GM12878 (cell line): ENCODE measurements around the gene PPP1R3E. TPM values are rescaled to one million over a fixed set of nuclear protein-coding genes. Genes with fewer than 3 reads are reported as not detected.

Experiments
- ATAC-seq: fragments of 200-7000 bp; cut with Tn5 transposase; 3 replicates; pipeline ENCODE4 v1.9.1; 2020; ENCODE audit warnings: mild to moderate bottlenecking, moderate library complexity
- BruUV-seq: library from RNA; stranded (reverse); fragments of 400-500 nt; replicated peaks from 2 replicates; lab custom pipeline; 2021; lab: Mats Ljungman, UMichigan
- CTCF ChIA-PET: fragments of 300-600 bp; sonication (Branson Sonifier 250); formaldehyde crosslinking; extraction: SDS; loops from one replicate; lab custom pipeline; 2021; ENCODE audit warnings: inconsistent platforms; lab: Yijun Ruan, JAX
- POLR2A ChIA-PET: fragments of 350-600 bp; formaldehyde crosslinking; extraction: SDS; loops from one replicate; lab custom pipeline; 2021; ENCODE audit warnings: inconsistent platforms; lab: Charles Lee
- RAD21 ChIA-PET: fragments of 300-600 bp; sonication (Branson Sonifier 250); formaldehyde crosslinking; loops from one replicate; lab custom pipeline; 2023; ENCODE audit warnings: antibody characterized with exemption; ENCODE audit not compliant: unreplicated experiment; lab: Charles Lee
- SMC1A ChIA-PET: fragments of 300-600 bp; sonication (Branson Sonifier 250); formaldehyde crosslinking; loops from one replicate; lab custom pipeline; 2023; ENCODE audit not compliant: unreplicated experiment, uncharacterized antibody; lab: Charles Lee
- DNase-seq: peaks from one replicate; pipeline ENCODE4 v3.0.0-alpha.2; 2011; ENCODE audit warnings: low read depth, low spot score
- FAIRE-seq: peaks from 3 replicates; lab custom pipeline; 2011; peaks lifted over from hg19 to GRCh38; lab: Jason Lieb, UNC
- H2AFZ ChIP-seq: 2 replicates; pipeline ENCODE4 v1.6.0; 2011; ENCODE audit warnings: low read depth, low read length, control low read depth; ENCODE audit not compliant: control insufficient read depth
- H3K27ac ChIP-seq: 2 replicates; pipeline ENCODE4 v1.5.1; 2011; ENCODE audit warnings: control low read depth; ENCODE audit not compliant: control insufficient read depth, insufficient read depth
- H3K27me3 ChIP-seq, 2 experiments: replicated peaks in 1 of 2; 2 replicates each; pipeline versions ENCODE4 v1.6.0 to v1.6.1; 2011; ENCODE audit warnings: low read length in 1 of 2; ENCODE audit not compliant: control insufficient read depth in 2 of 2, insufficient read depth in 2 of 2
- H3K36me3 ChIP-seq, 2 experiments: 2 replicates each; pipeline ENCODE4 v1.5.1; 2011; ENCODE audit warnings: low read length in 1 of 2; ENCODE audit not compliant: control insufficient read depth in 2 of 2, insufficient read depth in 2 of 2
- H3K4me1 ChIP-seq: 2 replicates; pipeline ENCODE4 v1.6.1; 2011; ENCODE audit warnings: mild to moderate bottlenecking, low read length, moderate library complexity, mixed read lengths; ENCODE audit not compliant: control insufficient read depth, insufficient read depth
- H3K4me2 ChIP-seq: 2 replicates; pipeline ENCODE4 v1.6.0; 2011; ENCODE audit warnings: control low read depth; ENCODE audit not compliant: control insufficient read depth, insufficient read depth
- H3K4me3 ChIP-seq: fragments of 200-600 bp; sonication (generic); 2 replicates; pipeline ENCODE4 v1.5.1; 2016
- H3K79me2 ChIP-seq: 2 replicates; pipeline ENCODE4 v1.6.0; 2011; ENCODE audit warnings: low read length; ENCODE audit not compliant: control insufficient read depth, insufficient read depth
- H3K9ac ChIP-seq: 2 replicates; pipeline ENCODE4 v1.8.0; 2011; ENCODE audit warnings: low read length, control low read depth, mixed read lengths; ENCODE audit not compliant: control insufficient read depth, insufficient read depth
- H3K9me3 ChIP-seq: replicated peaks from 3 replicates; pipeline ENCODE4 v1.5.1; 2011; ENCODE audit warnings: mild to moderate bottlenecking, low read length; ENCODE audit not compliant: control insufficient read depth, insufficient read depth
- H4K20me1 ChIP-seq: 2 replicates; pipeline ENCODE4 v1.6.0; 2011; ENCODE audit not compliant: control insufficient read depth, insufficient read depth
- CHD4 ChIP-seq: fragments of 200-600 bp; sonication (generic); IDR thresholded peaks from 2 replicates; pipeline ENCODE4 v1.6.1; 2016; ENCODE audit warnings: mild to moderate bottlenecking
- IKZF1 ChIP-seq: fragments of 450-650 bp; conservative IDR thresholded peaks from 2 replicates; pipeline ENCODE4 v1.6.1; 2017; ENCODE audit warnings: antibody characterized with exemption, mild to moderate bottlenecking
- MTA3 ChIP-seq: IDR thresholded peaks from 2 replicates; pipeline ENCODE4 v1.6.1; 2012; ENCODE audit warnings: low read length, inconsistent platforms, borderline replicate concordance
- NFYA ChIP-seq: IDR thresholded peaks from 2 replicates; pipeline ENCODE4 v1.6.1; 2011; ENCODE audit warnings: low read depth, mild to moderate bottlenecking, low read length, improper control_type of control experiment, borderline replicate concordance
- POLR2AphosphoS2 ChIP-seq: IDR thresholded peaks from 2 replicates; pipeline ENCODE4 v1.6.1; 2011; ENCODE audit warnings: low read depth, mild to moderate bottlenecking, low read length, improper control_type of control experiment, moderate library complexity
- RFX5 ChIP-seq: IDR thresholded peaks from 2 replicates; pipeline ENCODE4 v1.6.1; 2011; ENCODE audit warnings: low read depth, low read length, improper control_type of control experiment
- SIN3A ChIP-seq: IDR thresholded peaks from 2 replicates; pipeline ENCODE4 v1.6.1; 2012; ENCODE audit warnings: low read depth, low read length, improper control_type of control experiment
- SP1 ChIP-seq: IDR thresholded peaks from one replicate; pipeline ENCODE4 v1.6.1; 2011; ENCODE audit warnings: low read depth, low read length
- TARDBP ChIP-seq: IDR thresholded peaks from 2 replicates; pipeline ENCODE4 v1.6.1; 2016; ENCODE audit warnings: borderline replicate concordance
- TBL1XR1 ChIP-seq: IDR thresholded peaks from 2 replicates; pipeline ENCODE4 v1.6.1; 2012; ENCODE audit warnings: low read depth, low read length, improper control_type of control experiment
- ZBTB4 ChIP-seq: fragments of 450-650 bp; formaldehyde crosslinking; IDR thresholded peaks from 2 replicates; pipeline ENCODE4 v1.4.0; 2022; ENCODE audit warnings: mild to moderate bottlenecking, moderate library complexity
- ZNF207 ChIP-seq: fragments of 450-650 bp; IDR thresholded peaks from 2 replicates; pipeline ENCODE4 v1.6.1; 2014; ENCODE audit warnings: antibody characterized with exemption, mild to moderate bottlenecking, borderline replicate concordance
- WGBS: methylation state at CpG from one replicate; pipeline ENCODE4 v1.1.6; 2016; ENCODE audit warnings: low lambda C conversion rate; ENCODE audit not compliant: insufficient replicate concordance, insufficient coverage; ENCODE audit errors: missing lambda C conversion rate; 5-methylcytosine and 5-hydroxymethylcytosine counted together
- in situ Hi-C: fragments of 300-500 bp; cut with MboI; formaldehyde crosslinking; loops from 9 replicates; pipeline ENCODE4 v1.14.3; 2018; ENCODE audit warnings: mixed read lengths
- intact Hi-C: fragments of 100-400 bp; cut with micrococcal nuclease; formaldehyde crosslinking; loops from one replicate; pipeline ENCODE4 v1.14.2; 2022; ENCODE audit not compliant: unreplicated experiment
- polyA plus RNA-seq, 11 experiments: library from polyadenylated mRNA; depleted of rRNA in 4 of 11; unstranded in 6 of 11; stranded (reverse) in 5 of 11; fragments of >200 nt; fragmentation: Nextera tagmentation in 4 of 11; fragmentation: Illumina TruSeq in 1 of 11; extraction: Ambion mirVana in 4 of 11; extraction: Trizol in 1 of 11; gene quantifications; 1 replicate in 1 of 11; 2 replicates in 10 of 11; pipeline versions ENCODE4 v1.2.1 to v1.2.3, GENCODE V29; 2011 to 2016; ENCODE audit warnings: inconsistent platforms in 2 of 11, missing spikeins in 2 of 11, low read depth in 1 of 11
- total RNA-seq, 4 experiments: library from RNA; depleted of rRNA in 3 of 4; stranded (reverse); fragments of >200 nt in 3 of 4; fragmentation: Illumina TruSeq in 1 of 4; extraction: Trizol in 1 of 4; gene quantifications; 2 replicates each; pipeline versions ENCODE4 v1.2.1 to v1.2.3, GENCODE V29; 2013 to 2021
- TF ChIP-seq, protein P1 (sequence below): fragments of 450-650 bp; IDR thresholded peaks from 2 replicates; pipeline ENCODE4 v1.6.1; 2017; ENCODE audit warnings: low read depth, mild to moderate bottlenecking, moderate library complexity
- TF ChIP-seq, protein P2 (sequence below): fragments of 450-650 bp; IDR thresholded peaks from 2 replicates; pipeline ENCODE4 v1.6.1; 2017; ENCODE audit warnings: borderline replicate concordance

The PPP1R3E gene
- total and polyA plus RNA-seq, 10 of the 15 experiments (the other 5 are each of a cell fraction or from before 2014, with no cell fraction given) = 4.6 to 26.4 (median 7.1) TPM

- no peak for TF ChIP-seq CHD4
- no peak for TF ChIP-seq ZNF207
- no peak for TF ChIP-seq NFYA
- TF ChIP-seq IKZF1 = no peak
- TF ChIP-seq SP1 = no peak
- TF ChIP-seq, protein P1, sequence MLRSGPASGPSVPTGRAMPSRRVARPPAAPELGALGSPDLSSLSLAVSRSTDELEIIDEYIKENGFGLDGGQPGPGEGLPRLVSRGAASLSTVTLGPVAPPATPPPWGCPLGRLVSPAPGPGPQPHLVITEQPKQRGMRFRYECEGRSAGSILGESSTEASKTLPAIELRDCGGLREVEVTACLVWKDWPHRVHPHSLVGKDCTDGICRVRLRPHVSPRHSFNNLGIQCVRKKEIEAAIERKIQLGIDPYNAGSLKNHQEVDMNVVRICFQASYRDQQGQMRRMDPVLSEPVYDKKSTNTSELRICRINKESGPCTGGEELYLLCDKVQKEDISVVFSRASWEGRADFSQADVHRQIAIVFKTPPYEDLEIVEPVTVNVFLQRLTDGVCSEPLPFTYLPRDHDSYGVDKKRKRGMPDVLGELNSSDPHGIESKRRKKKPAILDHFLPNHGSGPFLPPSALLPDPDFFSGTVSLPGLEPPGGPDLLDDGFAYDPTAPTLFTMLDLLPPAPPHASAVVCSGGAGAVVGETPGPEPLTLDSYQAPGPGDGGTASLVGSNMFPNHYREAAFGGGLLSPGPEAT = no peak
- no peak; the same call in 1 of the 2 replicates for TF ChIP-seq TARDBP
- TF ChIP-seq RFX5 = no peak
- TF ChIP-seq, all 136 proteins: peak for 17
Measured at GRCh38 chr14:23294734-23295561, 7.7 kb downstream of the PPP1R3E start (continued).

- H3K4me1 ChIP-seq = peaks cover 6% of the 10 kb centered on the region; the same call in 1 of the 2 replicates
- H4K20me1 ChIP-seq = no peaks in the 10 kb centered on the region
- no peak for DNase-seq
- peak overlapping the region; percentile 68 for H3K9ac ChIP-seq
- peak overlapping the region; percentile 52 for H3K4me2 ChIP-seq
- WGBS = 67% methylated on average over 6 of the region's 6 CpGs
- in situ Hi-C loops = no loop called here
- no peak for FAIRE-seq
- peak overlapping the region; percentile 85 for H3K27ac ChIP-seq
- CTCF ChIA-PET = interaction anchor here (0.7 to 3.8 kb wide), 10 partner anchors 9 to 304 kb away, joined by 3 to 36 read pairs (median 8); partner anchors contain the start of genes AJUBA and PABPN1
- no TSS peak for BruUV-seq
- H3K9me3 ChIP-seq = no peaks in the 10 kb centered on the region
- POLR2A ChIA-PET = interaction anchor here (0.7 to 4.6 kb wide), 10 partner anchors 7 to 280 kb away, joined by 3 to 40 read pairs (median 5); partner anchors contain the start of genes AP1G2, BCL2L2, PABPN1 and PPP1R3E
- ATAC-seq = no peak
- no peaks in the 10 kb centered on the region for H3K27me3 ChIP-seq
- peaks cover 24% of the 10 kb centered on the region for H3K79me2 ChIP-seq
- H2AFZ ChIP-seq = peak overlapping the region; percentile 95; the same call in 1 of the 2 replicates
- intact Hi-C loops = loop anchor here (1.0 kb wide), 1 partner anchor 7 kb away; no protein-coding TSS in a partner anchor
- H3K36me3 ChIP-seq = no peaks in the 10 kb centered on the region; a peak in 1 of 4 replicates
- peak overlapping the region; percentile 77 for H3K4me3 ChIP-seq
- RAD21 ChIA-PET = interaction anchor here (1.5 to 3.7 kb wide), 3 partner anchors 14 to 166 kb away, joined by 4 to 26 read pairs (median 21); partner anchors contain the start of genes PABPN1 and PPP1R3E
- SMC1A ChIA-PET = interaction anchor here (0.7 to 2.4 kb wide), 6 partner anchors 13 to 301 kb away, joined by 3 to 34 read pairs (median 4); partner anchors contain the start of genes PABPN1 and PPP1R3E
- TF ChIP-seq ZNF207 (no peak), IKZF1 (no peak), POLR2AphosphoS2 (no peak), TBL1XR1 (no peak), MTA3 (no peak), SIN3A (no peak), ZBTB4 (CRISPR knock-in tag) (no peak)
- TF ChIP-seq, protein P2, sequence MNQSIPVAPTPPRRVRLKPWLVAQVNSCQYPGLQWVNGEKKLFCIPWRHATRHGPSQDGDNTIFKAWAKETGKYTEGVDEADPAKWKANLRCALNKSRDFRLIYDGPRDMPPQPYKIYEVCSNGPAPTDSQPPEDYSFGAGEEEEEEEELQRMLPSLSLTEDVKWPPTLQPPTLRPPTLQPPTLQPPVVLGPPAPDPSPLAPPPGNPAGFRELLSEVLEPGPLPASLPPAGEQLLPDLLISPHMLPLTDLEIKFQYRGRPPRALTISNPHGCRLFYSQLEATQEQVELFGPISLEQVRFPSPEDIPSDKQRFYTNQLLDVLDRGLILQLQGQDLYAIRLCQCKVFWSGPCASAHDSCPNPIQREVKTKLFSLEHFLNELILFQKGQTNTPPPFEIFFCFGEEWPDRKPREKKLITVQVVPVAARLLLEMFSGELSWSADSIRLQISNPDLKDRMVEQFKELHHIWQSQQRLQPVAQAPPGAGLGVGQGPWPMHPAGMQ = no peak
Measured at GRCh38 chr14:23286902-23287479, 15.7 kb downstream of the PPP1R3E start.
